ENCODE data around the gene ZDHHC13. TPM values are rescaled to one million over a fixed set of nuclear protein-coding genes. Genes with fewer than 3 reads are reported as not detected.

Gene ZDHHC13
- polyA plus RNA-seq (ENCODE audit: insufficient read length in 10 of 10): 10 to 100 TPM in 1 of 10 donors, 1 to 10 TPM in 9; 5.2 to 10.3 (median 7.4) TPM
- long read RNA-seq, donor 1, partial matches to known transcripts: 0 of 2 reads
- long read RNA-seq, donor 1, other reads (novel, unspliced or antisense): 0 of 2 reads
- long read RNA-seq, donor 2, partial matches to known transcripts: 491 of 1,066 reads
- long read RNA-seq, donor 2, other reads (novel, unspliced or antisense): 573 of 1,066 reads
- long read RNA-seq, donor 3: 0 reads
- long read RNA-seq, donor 4, partial matches to known transcripts: 1,062 of 1,079 reads
- long read RNA-seq, donor 4, other reads (novel, unspliced or antisense): 16 of 1,079 reads
- long read RNA-seq, donor 5, partial matches to known transcripts: 0 of 1 reads
- long read RNA-seq, donor 5, other reads (novel, unspliced or antisense): 0 of 1 reads
- long read RNA-seq, donor 6: 0 reads
- long read RNA-seq, donor 7: 0 reads
- long read RNA-seq, donor 8, partial matches to known transcripts: 0 of 2 reads
- long read RNA-seq, donor 8, other reads (novel, unspliced or antisense): 0 of 2 reads
- long read RNA-seq, donor 9: 0 reads

DNA sequence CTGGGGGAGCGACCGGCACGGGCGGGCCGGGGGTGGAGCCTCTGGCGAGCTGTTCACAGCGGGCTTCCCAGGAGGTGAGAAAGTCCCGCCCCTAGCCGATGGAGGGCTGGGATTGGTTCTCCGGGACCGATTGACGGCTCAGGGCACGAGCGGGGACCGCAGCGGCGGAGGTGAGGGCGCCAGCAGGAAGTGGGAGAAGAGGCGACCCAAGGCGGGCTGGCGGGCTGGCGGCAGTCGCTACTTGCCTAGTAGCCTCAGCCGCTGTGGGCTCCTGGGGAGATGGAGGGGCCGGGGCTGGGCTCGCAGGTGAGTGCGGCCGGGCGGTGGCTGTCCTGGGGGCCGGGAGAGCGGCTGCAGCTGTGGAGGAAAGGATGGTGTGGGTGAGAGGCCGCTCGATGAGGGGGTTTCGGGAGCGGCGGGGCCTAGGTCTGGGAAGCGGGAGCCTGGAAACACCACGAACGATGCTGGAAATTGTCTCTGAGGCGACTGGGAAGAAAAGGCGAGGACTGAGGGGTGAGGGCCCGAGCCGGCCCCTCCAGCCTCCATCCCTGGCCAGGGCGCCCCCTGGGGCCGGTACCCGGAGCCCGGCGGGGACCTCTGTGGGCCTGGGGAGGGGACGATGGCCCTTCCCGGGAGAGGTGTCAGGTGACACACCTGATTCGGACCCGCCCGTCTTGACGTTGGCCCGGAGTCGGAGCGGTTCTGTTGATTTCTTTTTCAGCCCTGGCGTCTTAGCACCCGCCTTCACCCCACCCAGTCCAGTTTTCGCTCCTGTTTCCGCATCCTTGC, at the start of gene ZDHHC13:
ZDHHC13 (plus strand) TSS at position 198 of the 789 bp plus-strand sequence; CDS start at position 280, 82 bp downstream.
- peak; percentile 85 to 93 (median 86) for DNase-seq

DNA sequence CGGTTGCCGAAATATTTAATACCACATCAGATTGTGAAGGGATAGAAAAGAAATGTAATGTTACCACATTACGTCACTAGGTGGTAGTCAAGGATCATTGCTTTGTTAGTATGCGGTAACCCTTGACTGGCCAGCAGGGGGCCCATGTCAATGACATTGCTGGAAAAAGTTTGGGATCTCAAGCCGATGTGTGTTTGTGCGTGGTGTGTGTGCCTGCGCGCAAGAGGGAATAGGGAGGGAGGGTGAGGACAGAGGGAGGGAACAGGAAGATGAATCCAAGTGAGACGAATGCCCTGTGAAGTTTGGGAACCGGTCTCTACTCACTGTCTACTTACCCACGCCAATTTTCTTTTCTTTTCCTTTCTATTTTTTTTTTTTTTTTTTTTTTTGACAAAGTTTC, 45.7 kb upstream of the ZDHHC13 start:
- DNase-seq: peak; percentile 70 to 86 (median 78)

- DNase-seq: no peak
Measured at GRCh38 chr11:19072464-19072863, 44.5 kb upstream of the ZDHHC13 start.

DNA sequence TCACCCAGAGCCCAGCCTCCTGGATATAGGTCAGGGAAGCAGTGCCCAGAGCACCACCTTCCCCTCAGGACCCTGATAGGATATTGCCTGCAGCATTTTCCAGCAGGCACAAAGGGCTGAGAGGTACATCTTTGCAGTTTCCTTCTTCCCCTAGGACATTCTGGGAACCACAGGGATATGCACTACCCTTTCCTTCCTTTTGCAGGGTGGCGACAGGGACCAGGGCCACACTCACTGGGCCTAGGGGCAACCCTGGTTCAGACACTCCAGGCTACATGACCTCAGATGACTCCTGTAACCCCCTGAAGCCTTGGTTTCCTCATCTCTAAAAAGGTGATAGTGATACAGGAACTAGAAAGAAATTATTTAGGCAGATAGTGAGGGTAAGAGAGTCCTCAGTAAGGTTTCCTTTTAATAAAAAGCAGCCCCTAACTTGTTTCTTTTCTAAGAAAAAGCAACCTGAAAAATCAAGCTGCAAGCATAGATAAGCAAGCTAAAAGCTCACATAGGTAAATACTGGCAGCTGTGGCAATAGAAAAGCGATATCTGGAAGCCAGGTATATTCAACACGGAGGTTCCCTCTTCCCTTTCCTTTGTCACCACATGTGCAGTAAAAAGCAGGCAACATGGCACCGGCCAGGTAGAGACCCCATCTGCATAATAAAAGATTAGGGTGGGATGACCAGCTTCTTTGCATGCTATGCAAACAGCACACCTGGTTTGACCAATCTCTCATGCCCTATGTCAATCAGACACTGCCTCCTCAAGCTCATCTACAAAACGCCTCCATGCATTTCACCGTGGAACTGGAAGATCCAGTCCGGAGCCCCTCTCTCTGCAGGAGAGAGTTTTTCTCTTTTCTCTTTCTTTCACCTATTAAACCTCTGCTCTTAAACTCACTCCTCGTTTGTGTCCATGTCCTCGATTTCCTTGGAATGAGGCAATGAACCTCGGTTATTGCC, 43.2 kb upstream of the ZDHHC13 start:
- DNase-seq: no peak

DNA sequence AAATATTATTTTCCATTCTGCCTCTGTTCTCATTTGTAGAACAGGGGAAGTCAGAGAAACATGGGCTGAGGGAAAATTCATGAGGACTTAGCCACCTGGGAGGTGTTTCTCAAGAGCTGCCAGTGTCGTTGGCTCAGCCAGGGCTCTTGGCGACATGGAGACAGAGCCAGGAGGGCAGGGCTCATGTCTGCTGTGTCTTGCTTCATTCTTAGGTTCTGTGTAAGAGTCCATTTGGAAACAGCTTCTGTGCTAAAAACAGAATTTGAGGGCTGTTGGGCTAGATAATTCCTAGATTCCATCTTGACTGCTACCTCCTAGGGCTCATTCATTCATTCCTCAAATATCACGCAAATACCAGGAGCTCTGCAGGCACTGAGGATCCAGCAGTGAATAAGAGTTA, 41.3 kb upstream of the ZDHHC13 start:
- no peak for DNase-seq

GRCh38 chr11:19076744-19077589, 40.0 kb upstream of the ZDHHC13 start:
- peak in 2 of 3 donors; percentile 34 to 47 for DNase-seq

- no peak for DNase-seq
Measured at GRCh38 chr11:19077965-19078364, 39.0 kb upstream of the ZDHHC13 start.

DNA sequence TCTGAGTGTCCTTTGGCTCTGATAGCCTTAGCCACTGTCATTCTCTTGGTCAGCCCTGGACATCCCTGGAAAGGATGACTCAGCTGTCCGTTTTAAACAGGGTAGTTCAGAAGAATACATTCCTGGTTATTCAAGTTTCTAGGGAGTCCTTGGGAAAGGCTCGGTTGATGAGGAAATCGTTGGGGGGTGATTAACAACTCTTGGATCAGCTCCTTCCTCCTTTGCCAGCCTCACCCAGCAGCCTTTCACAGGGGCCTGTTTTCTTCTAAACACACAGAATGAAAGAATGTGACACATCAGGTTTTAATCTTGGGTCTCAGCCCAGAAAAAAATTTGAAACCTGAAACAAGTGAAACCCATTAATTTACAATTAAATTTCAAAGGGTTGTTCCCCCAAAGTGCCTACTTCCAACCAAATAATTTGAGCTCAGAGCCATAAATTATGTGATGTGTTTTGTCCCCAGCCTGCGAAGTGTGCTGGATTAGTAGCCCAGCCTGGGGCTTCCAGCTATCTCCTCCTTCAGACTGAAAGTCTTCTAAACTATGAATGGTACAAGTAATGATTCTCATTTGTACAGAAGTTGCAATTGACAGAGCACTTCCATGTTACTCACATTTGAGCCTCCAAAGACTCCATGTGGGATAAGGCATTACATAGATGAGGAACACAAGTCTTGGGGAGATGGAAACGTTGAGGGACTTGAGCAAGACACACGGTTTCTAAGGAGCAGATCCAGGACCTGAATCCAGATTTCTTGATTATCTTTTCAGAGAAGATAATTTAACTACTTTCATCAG, 37.1 kb upstream of the ZDHHC13 start:
- DNase-seq: peak in 2 of 3 donors; percentile 8 to 37

- peak in 2 of 3 donors; percentile 3 to 12 for DNase-seq
Measured at GRCh38 chr11:19080579-19080993, 36.4 kb upstream of the ZDHHC13 start.

- no peak for DNase-seq
Measured at GRCh38 chr11:19083166-19083565, 33.8 kb upstream of the ZDHHC13 start.

DNA sequence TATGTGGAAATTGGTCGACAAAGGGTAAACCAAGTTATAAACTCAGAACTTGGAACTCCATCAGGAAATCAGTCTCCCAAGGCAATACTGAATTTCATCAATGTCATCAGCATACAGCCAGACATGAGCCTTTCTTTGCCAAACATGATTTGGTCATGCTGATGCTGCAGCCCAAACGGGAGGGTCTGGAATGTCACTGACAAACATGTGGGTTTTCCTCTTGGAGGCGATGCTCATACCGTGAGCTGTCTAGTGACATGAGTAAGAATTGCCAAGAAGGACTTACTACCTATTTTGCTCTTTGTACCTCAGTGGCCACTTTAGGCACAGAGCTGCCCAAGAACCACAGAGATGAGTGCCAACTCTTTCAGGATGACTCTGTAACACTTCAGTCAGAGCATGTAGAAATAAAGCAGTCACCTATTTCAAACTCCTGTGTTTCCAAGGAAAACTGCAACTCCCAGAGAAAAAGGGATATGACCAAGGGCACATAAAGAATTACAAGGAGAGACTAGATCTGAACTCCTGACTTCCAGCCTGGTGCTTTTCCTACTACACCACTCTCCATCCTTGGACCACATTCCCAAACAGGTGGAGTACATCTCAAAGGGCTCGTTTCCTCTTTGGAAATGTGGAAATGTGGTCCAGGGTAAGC, 32.2 kb upstream of the ZDHHC13 start:
- DNase-seq: peak in 1 of 3 donors; percentile 21

DNA sequence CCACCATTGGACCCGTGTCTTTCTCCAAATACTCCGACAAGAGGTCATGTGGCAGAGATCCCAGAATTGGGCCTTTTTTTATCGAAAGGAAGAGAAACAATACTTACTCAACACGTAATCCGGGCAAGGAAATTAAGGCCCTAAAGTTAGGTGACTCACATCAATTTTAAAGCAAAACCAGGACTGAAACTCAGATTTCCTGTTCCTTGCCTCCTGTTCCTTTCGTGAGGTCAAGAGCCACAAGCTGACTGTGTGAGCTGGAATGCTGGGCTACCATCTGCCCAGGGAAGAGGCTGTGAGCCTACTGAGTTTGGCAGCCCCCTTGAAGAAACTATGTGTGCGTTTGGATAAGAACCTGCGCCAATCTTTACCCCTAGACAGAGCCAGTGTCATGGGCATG, 29.3 kb upstream of the ZDHHC13 start:
- no peak for DNase-seq

- DNase-seq: no peak
Measured at GRCh38 chr11:19088791-19089190, 28.2 kb upstream of the ZDHHC13 start.

GRCh38 chr11:19089421-19089820, 27.5 kb upstream of the ZDHHC13 start:
- no peak for DNase-seq

- DNase-seq: no peak
Measured at GRCh38 chr11:19091366-19091765, 25.6 kb upstream of the ZDHHC13 start.

DNA sequence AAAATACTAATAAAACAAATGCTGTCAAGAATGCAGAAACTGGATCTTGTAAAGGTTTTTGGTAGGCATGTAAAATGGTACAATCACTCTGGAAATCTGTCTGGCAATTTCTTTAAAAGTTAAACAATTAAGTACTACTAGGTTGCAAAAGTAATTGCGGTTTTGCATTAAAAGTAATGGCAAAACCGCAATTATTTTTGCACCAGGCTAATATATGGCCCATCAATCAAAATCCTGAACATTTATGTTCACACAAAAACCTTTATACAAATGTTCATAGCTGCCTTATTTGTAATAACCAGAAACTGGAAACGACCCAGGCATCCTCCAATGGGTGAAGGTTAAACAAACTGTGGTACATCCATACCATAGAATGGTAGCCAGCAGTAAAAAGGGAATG, 24.6 kb upstream of the ZDHHC13 start:
- DNase-seq: no peak

DNA sequence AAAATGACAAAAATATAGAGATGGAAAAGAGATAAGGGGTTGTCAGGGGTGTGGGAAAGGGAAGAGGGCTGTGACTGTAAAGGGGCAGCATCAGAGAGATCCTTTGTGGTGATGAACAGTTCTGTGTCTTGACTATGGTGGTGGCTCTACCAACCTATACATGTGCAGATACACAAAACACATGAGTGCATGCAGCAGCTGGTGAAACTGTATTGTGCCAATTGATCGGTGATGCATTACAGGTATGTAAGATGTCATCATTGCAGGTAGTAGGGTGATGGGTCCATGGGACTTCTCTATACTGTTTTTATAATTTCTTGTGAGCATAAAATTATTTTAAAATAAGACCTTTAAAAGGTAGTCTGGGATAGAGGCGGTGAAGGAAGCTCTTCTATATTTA, 24.1 kb upstream of the ZDHHC13 start:
- DNase-seq: no peak

DNA sequence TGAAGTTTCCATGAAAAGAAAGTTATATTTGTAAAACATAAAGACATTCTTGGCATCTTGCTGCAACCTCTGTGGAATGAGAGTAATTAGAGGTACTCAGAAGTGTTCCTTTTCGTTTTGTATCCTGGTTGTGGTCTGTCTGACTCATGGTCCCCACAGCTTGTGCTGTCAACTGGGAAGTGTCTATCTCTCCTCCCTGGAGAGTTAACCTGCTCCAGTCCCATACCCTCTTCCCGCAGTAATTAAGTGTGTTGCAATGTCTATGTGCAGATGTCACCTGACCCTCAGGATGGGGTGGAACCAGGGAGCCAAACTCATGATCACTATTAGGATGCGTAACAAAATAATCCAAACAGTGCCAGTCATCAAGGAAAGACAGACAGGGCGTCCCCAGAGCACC, 23.0 kb upstream of the ZDHHC13 start:
- no peak for DNase-seq

DNA sequence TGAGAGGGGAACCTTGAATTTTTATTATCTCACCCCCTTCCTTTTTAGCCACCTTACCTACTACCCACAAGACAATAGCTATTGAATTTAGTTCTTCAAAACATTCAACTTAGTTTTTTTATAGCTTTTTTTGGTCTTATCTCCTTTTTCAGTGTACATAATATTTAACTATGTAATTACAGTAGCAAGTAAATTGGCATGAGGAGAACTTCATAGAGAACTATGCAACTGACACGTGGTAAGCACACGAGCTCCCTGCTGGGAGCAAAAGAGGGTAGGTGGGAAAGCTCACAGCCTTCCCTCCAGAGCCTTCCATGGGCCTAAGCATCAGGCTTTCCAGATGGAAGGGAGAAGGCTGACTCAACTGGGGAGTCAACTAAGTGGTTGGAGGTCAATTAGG, 22.1 kb upstream of the ZDHHC13 start:
- DNase-seq: no peak

Measured in muscle of back (tissue), 13 donors.